Coronary artery (tissue), 2 donors: ENCODE data around the gene CTDP1.

Source experiments
- DNase-seq: peaks from one replicate; pipeline ENCODE4 v3.0.0-alpha.2; 2017; ENCODE audit warnings: low spot score
- H3K27ac ChIP-seq, 2 donors: fragments of 200-600 bp; sonication (generic); one replicate each; pipeline ENCODE4 v1.5.1; 2016 to 2019
- H3K4me3 ChIP-seq: fragments of 200-600 bp; sonication (generic); 2 replicates; pipeline ENCODE4 v1.5.1; 2016; ENCODE audit warnings: mild to moderate bottlenecking, moderate library complexity
- TF ChIP-seq, protein P1 (sequence below): fragments of 200-600 bp; sonication (generic); IDR thresholded peaks from one replicate; pipeline ENCODE4 v1.5.1; 2019; ENCODE audit warnings: antibody characterized with exemption

The CTDP1 gene

DNA sequence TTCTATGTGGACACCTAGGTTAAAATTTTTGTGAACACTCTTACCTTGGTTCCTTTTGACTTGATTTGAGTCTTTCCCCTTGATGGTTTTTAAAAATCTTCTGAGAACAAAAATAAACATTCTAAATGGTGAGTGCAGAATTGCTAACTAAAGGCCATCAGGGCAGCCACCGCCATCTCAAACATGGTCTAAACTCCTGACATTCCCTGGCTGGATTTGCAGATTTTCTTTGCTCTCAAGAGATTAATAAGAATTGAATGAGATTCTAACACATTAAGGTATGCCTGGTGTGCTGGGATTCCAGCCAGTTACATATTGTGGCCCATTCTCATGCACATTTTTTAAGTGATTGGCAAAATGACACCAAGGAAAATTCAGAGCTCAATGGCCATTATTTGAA is 17.2 kb upstream of the CTDP1 start:
- no peak for DNase-seq
- TF ChIP-seq, protein P1, sequence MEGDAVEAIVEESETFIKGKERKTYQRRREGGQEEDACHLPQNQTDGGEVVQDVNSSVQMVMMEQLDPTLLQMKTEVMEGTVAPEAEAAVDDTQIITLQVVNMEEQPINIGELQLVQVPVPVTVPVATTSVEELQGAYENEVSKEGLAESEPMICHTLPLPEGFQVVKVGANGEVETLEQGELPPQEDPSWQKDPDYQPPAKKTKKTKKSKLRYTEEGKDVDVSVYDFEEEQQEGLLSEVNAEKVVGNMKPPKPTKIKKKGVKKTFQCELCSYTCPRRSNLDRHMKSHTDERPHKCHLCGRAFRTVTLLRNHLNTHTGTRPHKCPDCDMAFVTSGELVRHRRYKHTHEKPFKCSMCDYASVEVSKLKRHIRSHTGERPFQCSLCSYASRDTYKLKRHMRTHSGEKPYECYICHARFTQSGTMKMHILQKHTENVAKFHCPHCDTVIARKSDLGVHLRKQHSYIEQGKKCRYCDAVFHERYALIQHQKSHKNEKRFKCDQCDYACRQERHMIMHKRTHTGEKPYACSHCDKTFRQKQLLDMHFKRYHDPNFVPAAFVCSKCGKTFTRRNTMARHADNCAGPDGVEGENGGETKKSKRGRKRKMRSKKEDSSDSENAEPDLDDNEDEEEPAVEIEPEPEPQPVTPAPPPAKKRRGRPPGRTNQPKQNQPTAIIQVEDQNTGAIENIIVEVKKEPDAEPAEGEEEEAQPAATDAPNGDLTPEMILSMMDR: no peak
- no peak overlapping the region for H3K27ac ChIP-seq
- no peak overlapping the region for H3K4me3 ChIP-seq

DNA sequence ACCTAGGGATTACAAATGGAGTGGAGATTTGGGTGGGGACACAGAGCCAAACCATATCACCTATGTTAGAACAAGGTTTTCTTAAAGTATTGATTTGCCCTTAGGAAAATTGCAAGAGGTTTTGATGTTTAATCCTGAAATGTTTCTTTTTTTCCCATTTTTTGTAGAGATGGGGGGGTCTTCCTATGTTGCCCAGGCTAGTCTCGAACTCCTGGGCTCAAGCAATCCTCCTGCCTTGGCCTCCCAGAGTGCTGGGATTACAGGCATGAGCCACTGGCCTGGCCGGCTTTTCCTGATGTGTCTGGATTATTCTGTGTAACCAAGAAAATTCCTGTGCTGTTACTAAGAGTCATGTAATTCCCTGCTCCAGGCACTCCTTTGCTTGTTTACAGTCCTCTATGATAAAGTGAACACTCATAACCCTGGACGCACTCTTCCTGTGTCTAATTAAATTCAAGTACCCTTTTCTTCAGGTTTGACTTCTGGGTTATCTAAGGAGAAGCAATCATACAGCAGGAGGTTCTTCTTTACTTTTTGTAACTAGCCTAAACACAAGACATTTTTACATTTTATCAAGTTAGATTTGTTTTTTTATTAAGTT is 15.0 kb upstream of the CTDP1 start:
- TF ChIP-seq, protein P1: no peak
- no peak for DNase-seq
- H3K4me3 ChIP-seq: no peak overlapping the region
- no peak overlapping the region for H3K27ac ChIP-seq

DNA sequence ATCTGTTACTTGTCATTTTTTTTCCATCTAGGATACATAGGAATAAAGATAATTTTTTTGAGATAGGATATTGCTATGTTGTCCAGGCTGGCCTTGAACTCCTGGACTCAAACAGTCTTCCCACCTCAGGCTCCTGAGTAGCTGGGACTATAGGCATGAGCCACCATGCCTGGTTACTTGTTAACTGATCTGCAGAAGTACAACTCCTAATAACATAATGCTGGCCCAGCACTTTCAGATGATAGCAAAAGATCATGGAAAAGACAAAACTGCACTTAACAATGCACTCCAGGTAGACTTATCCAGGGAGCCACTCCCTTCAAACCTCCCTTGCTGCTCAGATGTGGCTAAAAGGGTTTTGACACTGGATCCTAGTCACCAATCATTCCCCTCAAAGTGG is 11.4 kb upstream of the CTDP1 start:
- TF ChIP-seq, protein P1: no peak
- DNase-seq: no peak
- Histone ChIP-seq H3K4me3 (no peak overlapping the region), H3K27ac (no peak overlapping the region)

DNA sequence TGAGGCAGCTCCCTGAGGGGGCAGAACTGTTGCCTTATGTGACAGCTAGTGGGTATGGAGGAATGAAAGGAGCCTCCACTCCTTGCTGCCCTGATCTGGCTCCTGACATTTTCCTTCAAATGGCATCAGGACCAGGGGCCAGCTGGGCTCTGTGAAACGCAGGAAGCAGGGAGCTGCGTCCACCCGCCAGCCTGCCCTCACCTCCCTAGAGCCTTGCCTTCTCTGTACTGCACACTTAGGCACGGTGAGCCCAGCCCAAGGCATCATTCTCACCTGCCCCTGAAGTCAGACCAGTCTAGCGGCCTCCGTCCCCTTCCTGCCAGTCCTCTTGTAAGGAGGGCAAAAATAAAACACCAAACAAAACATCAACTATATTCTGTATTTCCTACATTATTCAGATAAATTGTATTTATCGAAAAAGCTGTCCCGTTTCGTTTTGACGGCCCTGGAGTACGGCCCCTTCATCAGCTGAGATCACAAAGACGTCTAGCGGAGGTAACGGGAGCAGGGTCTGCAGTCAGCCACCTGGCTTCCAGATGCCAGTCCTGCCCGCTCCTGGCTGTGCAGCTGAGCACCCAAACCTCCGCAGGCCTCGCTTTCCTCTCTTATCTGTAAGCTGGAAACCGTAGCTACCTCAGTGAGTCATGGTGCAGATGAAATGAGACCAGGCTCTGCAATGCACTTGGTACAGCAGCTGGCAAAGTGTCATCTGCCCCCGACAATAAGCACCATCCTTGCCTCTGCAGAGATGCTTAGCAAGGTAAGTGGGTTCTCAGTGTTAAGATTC is 6.9 kb upstream of the CTDP1 start:
- H3K27ac ChIP-seq: no peak overlapping the region
- no peak overlapping the region for H3K4me3 ChIP-seq
- TF ChIP-seq, protein P1: no peak
- no peak for DNase-seq

DNA sequence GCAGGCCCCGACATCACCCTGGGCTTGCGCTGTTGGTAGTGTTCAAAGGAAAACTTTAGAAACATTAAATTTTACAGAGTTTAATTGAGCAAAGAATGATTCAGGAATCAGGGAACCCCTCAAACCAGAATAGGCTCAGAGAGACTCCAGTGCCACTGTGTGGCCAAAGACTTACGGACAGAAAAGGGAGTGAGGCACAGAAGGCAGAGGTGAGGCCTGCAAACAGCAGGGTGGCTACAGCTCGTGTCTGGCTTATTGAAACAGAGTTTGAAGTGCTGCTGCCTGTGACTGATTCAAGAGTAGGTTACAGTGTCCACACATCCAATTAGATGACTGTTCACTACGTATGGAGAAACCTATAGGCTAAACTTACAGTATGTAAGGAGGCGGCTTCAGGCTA is 2.4 kb upstream of the CTDP1 start:
- no peak for DNase-seq
- no peak overlapping the region for H3K27ac ChIP-seq
- H3K4me3 ChIP-seq: no peak overlapping the region
- TF ChIP-seq, protein P1: no peak

DNA sequence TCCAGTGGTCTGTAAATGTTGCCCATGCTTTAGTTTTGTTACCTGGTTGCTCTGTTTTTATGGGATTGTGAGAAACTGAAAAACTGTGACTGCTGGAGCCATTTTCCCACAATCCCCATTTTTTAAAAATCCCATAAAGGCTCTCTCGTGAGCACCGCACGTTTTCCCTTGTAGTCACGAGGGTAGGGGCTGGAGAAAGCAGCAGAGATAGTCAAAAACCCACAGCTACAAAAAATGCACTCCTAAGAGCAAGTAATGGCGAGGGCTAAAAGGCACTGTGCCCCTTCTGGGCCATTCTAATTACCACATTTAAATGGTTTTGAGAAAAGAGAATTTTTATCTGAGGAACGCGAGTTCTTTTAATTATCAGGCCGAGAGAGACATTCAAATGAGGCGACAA is 1.8 kb upstream of the CTDP1 start:
- no peak for DNase-seq
- TF ChIP-seq, protein P1: no peak
- no peak overlapping the region for H3K27ac ChIP-seq
- H3K4me3 ChIP-seq: peak overlapping the region; percentile 97
